HepG2 (cell line): ENCODE data around the gene ARL9. TPM values are rescaled to one million over a fixed set of nuclear protein-coding genes. Genes with fewer than 3 reads are reported as not detected.
A peak's percentile ranks its signal among the peaks of the same experiment; 100 is the strongest.

Experiments
- ARID5B ChIP-seq: IDR thresholded peaks from 2 replicates; pipeline ENCODE4 v1.4.0; 2020; ENCODE audit warnings: mild to moderate bottlenecking, missing genetic modification reagents
- FOXO4 ChIP-seq: sonication (generic); formaldehyde crosslinking; conservative IDR thresholded peaks from 2 replicates; pipeline ENCODE4 v1.8.1; 2023; ENCODE audit warnings: missing genetic modification reagents
- HDAC1 ChIP-seq: sonication (generic); formaldehyde crosslinking; IDR thresholded peaks from 2 replicates; pipeline ENCODE4 v1.5.1; 2020; ENCODE audit warnings: mild to moderate bottlenecking, missing genetic modification reagents
- MED1 ChIP-seq: sonication (generic); formaldehyde crosslinking; IDR thresholded peaks from 2 replicates; pipeline ENCODE4 v1.4.0; 2020; ENCODE audit warnings: missing genetic modification reagents
- MED8 ChIP-seq: sonication (generic); formaldehyde crosslinking; IDR thresholded peaks from 2 replicates; pipeline ENCODE4 v1.8.1; 2023; ENCODE audit warnings: mild to moderate bottlenecking, missing genetic modification reagents; ENCODE audit not compliant: insufficient replicate concordance
- PHF8 ChIP-seq: sonication (generic); formaldehyde crosslinking; IDR thresholded peaks from 2 replicates; pipeline ENCODE4 v1.5.0; 2020; ENCODE audit warnings: missing genetic modification reagents
- POGZ ChIP-seq: sonication (generic); formaldehyde crosslinking; IDR thresholded peaks from 2 replicates; pipeline ENCODE4 v1.4.0; 2020; ENCODE audit warnings: mild to moderate bottlenecking, missing genetic modification reagents
- RBM39 ChIP-seq: fragments of 200-400 bp; formaldehyde crosslinking; IDR thresholded peaks from one replicate; pipeline ENCODE4 v1.6.1; 2018; ENCODE audit warnings: antibody characterized with exemption, mild to moderate bottlenecking, low read depth, low read length; ENCODE audit not compliant: poor library complexity, severe bottlenecking
- RFX1 ChIP-seq: fragments of 450-650 bp; IDR thresholded peaks from 2 replicates; pipeline ENCODE4 v1.6.1; 2017
- SIX4 ChIP-seq: sonication (generic); formaldehyde crosslinking; IDR thresholded peaks from 2 replicates; pipeline ENCODE4 v1.4.0; 2020; ENCODE audit warnings: missing genetic modification reagents
- SMARCC2 ChIP-seq: fragments of 450-650 bp; IDR thresholded peaks from 2 replicates; pipeline ENCODE4 v1.6.1; 2017; ENCODE audit warnings: antibody characterized with exemption, mild to moderate bottlenecking
- THAP11 ChIP-seq: IDR thresholded peaks from 2 replicates; pipeline ENCODE4 v1.6.1; 2016; ENCODE audit warnings: missing biosample characterization, missing genetic modification reagents
- ZNF430 ChIP-seq: sonication (generic); formaldehyde crosslinking; IDR thresholded peaks from 2 replicates; pipeline ENCODE4 v1.9.0; 2021; ENCODE audit warnings: mild to moderate bottlenecking, missing genetic modification reagents
- ZNF468 ChIP-seq: sonication (generic); formaldehyde crosslinking; IDR thresholded peaks from 2 replicates; pipeline ENCODE4 v1.8.0; 2022; ENCODE audit warnings: mild to moderate bottlenecking, moderate library complexity, missing genetic modification reagents
- ZNF547 ChIP-seq: sonication (generic); formaldehyde crosslinking; IDR thresholded peaks from 2 replicates; pipeline ENCODE4 v1.5.1; 2020; ENCODE audit warnings: mild to moderate bottlenecking, missing genetic modification reagents
- ZNF564 ChIP-seq: sonication (generic); formaldehyde crosslinking; IDR thresholded peaks from 2 replicates; pipeline ENCODE4 v1.8.1; 2023; ENCODE audit warnings: mild to moderate bottlenecking, missing genetic modification reagents
- ZNF670 ChIP-seq: sonication (generic); formaldehyde crosslinking; IDR thresholded peaks from 2 replicates; pipeline ENCODE4 v1.8.0; 2022; ENCODE audit warnings: mild to moderate bottlenecking, missing genetic modification reagents, borderline replicate concordance
- ZNF766 ChIP-seq: sonication (generic); formaldehyde crosslinking; IDR thresholded peaks from 2 replicates; pipeline ENCODE4 v1.5.0; 2020; ENCODE audit warnings: missing genetic modification reagents, borderline replicate concordance
- ZNF772 ChIP-seq: sonication (generic); formaldehyde crosslinking; IDR thresholded peaks from 2 replicates; pipeline ENCODE4 v1.5.0; 2020; ENCODE audit warnings: mild to moderate bottlenecking, missing genetic modification reagents
- ZNF841 ChIP-seq: sonication (generic); formaldehyde crosslinking; IDR thresholded peaks from 2 replicates; pipeline ENCODE4 v1.8.1; 2023; ENCODE audit warnings: missing genetic modification reagents, borderline replicate concordance
- ZSCAN21 ChIP-seq: sonication (generic); formaldehyde crosslinking; IDR thresholded peaks from 2 replicates; pipeline ENCODE4 v1.8.0; 2022; ENCODE audit warnings: mild to moderate bottlenecking, missing genetic modification reagents, moderate library complexity, borderline replicate concordance
- polyA plus RNA-seq, 8 experiments: library from polyadenylated mRNA; depleted of rRNA in 3 of 8; stranded (reverse) in 7 of 8; unstranded in 1 of 8; fragments of >200 nt; fragmentation: Illumina TruSeq in 4 of 8; extraction: Trizol in 4 of 8; gene quantifications; 2 replicates each; pipeline versions ENCODE4 v1.2.1 to v1.2.3, GENCODE V29; 2011 to 2016; ENCODE audit warnings: low read depth in 4 of 8, missing spikeins in 1 of 8, mixed read lengths in 1 of 8; ENCODE audit not compliant: insufficient read depth in 1 of 8
- total RNA-seq, 5 experiments: library from RNA; depleted of rRNA; stranded (reverse); fragments of >200 nt; fragmentation: Illumina TruSeq; extraction: Trizol; gene quantifications; 2 replicates each; pipeline ENCODE4 v1.2.3, GENCODE V29; 2016; ENCODE audit warnings: low read depth in 1 of 5
- TF ChIP-seq, protein P1 (sequence below): sonication (generic); formaldehyde crosslinking; IDR thresholded peaks from 2 replicates; pipeline ENCODE4 v1.5.0; 2020; ENCODE audit warnings: mild to moderate bottlenecking, missing genetic modification reagents
- TF ChIP-seq, protein P2 (sequence below): sonication (generic); formaldehyde crosslinking; IDR thresholded peaks from 2 replicates; pipeline ENCODE4 v1.4.0; 2020; ENCODE audit warnings: mild to moderate bottlenecking, missing genetic modification reagents

The ARL9 gene
- total and polyA plus RNA-seq, 2 of the 13 experiments (the other 11 are each of a cell fraction or from before 2014, with no cell fraction given), result not detected

GRCh38 chr4:56467284-56468096 lies 38.1 kb upstream of the ARL9 start, which contains the start of gene SRP72 (continued):
- TF ChIP-seq HDAC1 (peak; percentile 64), SMARCC2 (no peak), ZNF670 (no peak), FOXO4 (CRISPR knock-in tag) (no peak), ZNF430 (CRISPR knock-in tag) (peak; percentile 80; the same call in 1 of the 2 replicates), POGZ (CRISPR knock-in tag) (peak; percentile 53), MED1 (CRISPR knock-in tag) (peak; percentile 43), ZNF468 (CRISPR knock-in tag) (no peak), RFX1 (no peak), ZNF564 (CRISPR knock-in tag) (no peak), ZSCAN21 (CRISPR knock-in tag) (peak; percentile 71; the same call in 1 of the 2 replicates), MED8 (peak; percentile 74), ZNF547 (CRISPR knock-in tag) (peak; percentile 28; the same call in 1 of the 2 replicates), PHF8 (CRISPR knock-in tag) (peak; percentile 96), ZNF772 (peak; percentile 14; the same call in 1 of the 2 replicates), ZNF766 (CRISPR knock-in tag) (no peak), ARID5B (CRISPR knock-in tag) (peak; percentile 26; the same call in 1 of the 2 replicates), RBM39 (peak; percentile 81), SIX4 (CRISPR knock-in tag) (0 out of 2 replicates have a peak, but pooled peaks have one; percentile 23), THAP11 (CRISPR knock-in tag) (peak; percentile 87), ZNF841 (CRISPR knock-in tag) (no peak)
- TF ChIP-seq, protein P1, sequence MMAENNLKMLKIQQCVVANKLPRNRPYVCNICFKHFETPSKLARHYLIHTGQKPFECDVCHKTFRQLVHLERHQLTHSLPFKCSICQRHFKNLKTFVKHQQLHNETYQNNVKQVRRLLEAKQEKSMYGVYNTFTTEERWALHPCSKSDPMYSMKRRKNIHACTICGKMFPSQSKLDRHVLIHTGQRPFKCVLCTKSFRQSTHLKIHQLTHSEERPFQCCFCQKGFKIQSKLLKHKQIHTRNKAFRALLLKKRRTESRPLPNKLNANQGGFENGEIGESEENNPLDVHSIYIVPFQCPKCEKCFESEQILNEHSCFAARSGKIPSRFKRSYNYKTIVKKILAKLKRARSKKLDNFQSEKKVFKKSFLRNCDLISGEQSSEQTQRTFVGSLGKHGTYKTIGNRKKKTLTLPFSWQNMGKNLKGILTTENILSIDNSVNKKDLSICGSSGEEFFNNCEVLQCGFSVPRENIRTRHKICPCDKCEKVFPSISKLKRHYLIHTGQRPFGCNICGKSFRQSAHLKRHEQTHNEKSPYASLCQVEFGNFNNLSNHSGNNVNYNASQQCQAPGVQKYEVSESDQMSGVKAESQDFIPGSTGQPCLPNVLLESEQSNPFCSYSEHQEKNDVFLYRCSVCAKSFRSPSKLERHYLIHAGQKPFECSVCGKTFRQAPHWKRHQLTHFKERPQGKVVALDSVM (CRISPR knock-in tag), result 0 out of 2 replicates have a peak, but pooled peaks have one; percentile 17
- TF ChIP-seq, protein P2, sequence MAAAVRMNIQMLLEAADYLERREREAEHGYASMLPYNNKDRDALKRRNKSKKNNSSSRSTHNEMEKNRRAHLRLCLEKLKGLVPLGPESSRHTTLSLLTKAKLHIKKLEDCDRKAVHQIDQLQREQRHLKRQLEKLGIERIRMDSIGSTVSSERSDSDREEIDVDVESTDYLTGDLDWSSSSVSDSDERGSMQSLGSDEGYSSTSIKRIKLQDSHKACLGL, result peak; percentile 73
